Measurements from ENCODE around the gene LGR4.

DNA sequence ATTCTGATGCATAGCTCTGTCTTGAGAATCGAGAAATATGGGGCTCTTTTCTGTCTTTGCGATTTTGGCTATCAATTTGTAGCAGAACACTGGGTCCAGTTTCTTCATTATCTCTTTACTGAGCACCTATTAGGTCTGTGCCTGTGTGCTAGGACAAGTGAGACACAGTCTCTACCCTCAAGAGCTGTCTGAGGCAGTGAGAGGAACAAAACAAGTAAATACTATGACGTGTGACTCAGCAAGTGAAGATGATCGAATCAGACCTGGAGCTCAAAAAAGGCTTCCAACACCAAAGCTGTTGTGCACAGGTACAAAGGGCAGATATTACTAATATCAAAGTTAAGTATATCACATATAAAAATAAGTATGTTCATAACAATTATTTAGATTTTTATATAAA is 52.4 kb downstream of the LGR4 start:
- TF ChIP-seq EZH2 (IDR thresholded peaks at IDR 0.05; ENCODE audit: insufficient read depth, poor library complexity, severe bottlenecking), result no peak
- no peak for TF ChIP-seq EZH2phosphoT487 (IDR thresholded peaks at IDR 0.05; ENCODE audit: insufficient read depth, low read depth)
